ENCODE results near the gene TRERF1.

- TF ChIP-seq CTCF (optimal IDR thresholded peaks at IDR 0.05 in 1 of 3, IDR thresholded peaks at IDR 0.05 in 1 of 3, conservative IDR thresholded peaks at IDR 0.05 in 1 of 3; ENCODE audit: extremely low read depth in 1 of 3, insufficient read depth in 2 of 3, low read length in 3 of 3) (no peak), EZH2 (IDR thresholded peaks at IDR 0.05; ENCODE audit: low read length) (no peak)
Observed at GRCh38 chr6:42431877-42432276, 19.8 kb downstream of the TRERF1 start.

Data from keratinocyte (primary cell).